ENCODE results near the gene RBM15B. TPM values are rescaled to one million over a fixed set of nuclear protein-coding genes. Genes with fewer than 3 reads are reported as not detected.
"Not testable (repeated sequence)": the region's sequence is repeated elsewhere in the genome, so short reads cannot be mapped to it uniquely, and the experiment has no call there.

Gene RBM15B
- total RNA-seq, 3 donors from 2014 or later: 24.6 to 32.5 (median 28.7) TPM

- H3K27me3 ChIP-seq: no peaks in the 10 kb centered on the region
Observed at GRCh38 chr3:51358981-51359380, 32.1 kb upstream of the RBM15B start.

DNA sequence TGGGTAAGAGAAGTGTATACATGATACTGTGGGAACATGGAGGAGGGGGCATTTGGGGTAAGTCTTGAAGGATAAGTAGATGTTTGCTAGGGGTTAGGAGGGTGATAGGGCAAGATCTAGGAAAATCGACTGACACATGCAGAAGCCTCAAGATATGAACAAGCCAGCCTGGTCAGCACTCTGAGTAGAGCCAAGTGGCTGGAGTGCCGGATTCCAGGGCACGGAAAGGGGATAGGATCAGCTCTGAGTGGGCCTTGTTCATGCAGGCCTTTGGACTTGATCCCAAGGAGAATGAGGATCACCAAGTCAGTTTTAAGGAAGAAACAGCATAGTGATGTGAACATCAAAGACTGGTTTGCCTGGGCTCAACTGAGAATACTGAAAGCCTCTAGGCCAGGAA lies 30.3 kb upstream of the RBM15B start:
- H3K27me3 ChIP-seq: no peaks in the 10 kb centered on the region
- no peak for DNase-seq (ENCODE audit: low spot score in 2 of 2)
- TF ChIP-seq POLR2A (IDR thresholded peaks at IDR 0.05) (no peak), CTCF (IDR thresholded peaks at IDR 0.05) (no peak), POLR2AphosphoS5 (IDR thresholded peaks at IDR 0.05) (no peak)
- intact Hi-C loops (cut with DNase I; ENCODE audit: low total_unique reads): no loop called here
- no peak overlapping the region for H3K27ac ChIP-seq
- no peaks in the 10 kb centered on the region for H3K36me3 ChIP-seq
- no peaks in the 10 kb centered on the region for H3K9me3 ChIP-seq
- H3K4me3 ChIP-seq: no peak overlapping the region
- H3K4me1 ChIP-seq: no peaks in the 10 kb centered on the region

More at GRCh38 chr3:51358981-51359380, 32.1 kb upstream of the RBM15B start:
- no peak for DNase-seq (ENCODE audit: low spot score in 2 of 2)
- H3K27ac ChIP-seq: no peak overlapping the region
- no peaks in the 10 kb centered on the region for H3K36me3 ChIP-seq
- intact Hi-C loops (cut with DNase I; ENCODE audit: low total_unique reads): no loop called here
- H3K9me3 ChIP-seq: no peaks in the 10 kb centered on the region
- TF ChIP-seq POLR2AphosphoS5 (IDR thresholded peaks at IDR 0.05): no peak
- no peak for TF ChIP-seq POLR2A (IDR thresholded peaks at IDR 0.05)
- no peak for TF ChIP-seq CTCF (IDR thresholded peaks at IDR 0.05)
- H3K4me1 ChIP-seq: no peaks in the 10 kb centered on the region
- no peak overlapping the region for H3K4me3 ChIP-seq

DNA sequence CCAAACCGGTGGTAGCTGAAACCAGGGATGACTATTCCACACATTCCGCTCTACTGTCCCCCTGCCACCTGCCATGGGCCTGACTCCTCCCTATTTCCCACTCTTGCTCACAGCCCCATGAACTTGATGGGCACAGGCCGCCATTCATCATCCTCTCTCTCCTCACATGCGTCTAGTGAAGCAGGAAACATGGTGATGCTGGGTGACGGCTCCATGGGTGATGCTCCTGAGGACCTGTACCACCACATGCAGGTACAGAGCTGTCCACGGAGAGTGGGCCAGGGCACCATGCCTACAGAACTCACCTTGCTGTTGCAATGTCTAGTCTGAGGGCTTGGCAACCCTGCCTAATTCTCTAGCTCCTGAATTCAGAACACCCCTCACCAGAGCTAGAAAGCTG lies 29.3 kb upstream of the RBM15B start:
- Histone ChIP-seq H3K27me3 (no peaks in the 10 kb centered on the region), H3K27ac (no peak overlapping the region), H3K4me1 (no peaks in the 10 kb centered on the region), H3K9me3 (no peaks in the 10 kb centered on the region), H3K36me3 (no peaks in the 10 kb centered on the region), H3K4me3 (no peak overlapping the region)
- DNase-seq (ENCODE audit: low spot score in 2 of 2): no peak
- intact Hi-C loops (cut with DNase I; ENCODE audit: low total_unique reads): no loop called here
- TF ChIP-seq POLR2A (IDR thresholded peaks at IDR 0.05) (no peak), POLR2AphosphoS5 (IDR thresholded peaks at IDR 0.05) (no peak), CTCF (IDR thresholded peaks at IDR 0.05) (no peak)

GRCh38 chr3:51362476-51362875 lies 28.6 kb upstream of the RBM15B start:
- no peak for DNase-seq (ENCODE audit: low spot score in 2 of 2)
- H3K4me1 ChIP-seq: no peaks in the 10 kb centered on the region
- H3K36me3 ChIP-seq: no peaks in the 10 kb centered on the region
- H3K9me3 ChIP-seq: no peaks in the 10 kb centered on the region
- intact Hi-C loops (cut with DNase I; ENCODE audit: low total_unique reads): no loop called here
- no peaks in the 10 kb centered on the region for H3K27me3 ChIP-seq
- TF ChIP-seq POLR2AphosphoS5 (IDR thresholded peaks at IDR 0.05): no peak
- no peak for TF ChIP-seq POLR2A (IDR thresholded peaks at IDR 0.05)
- TF ChIP-seq CTCF (IDR thresholded peaks at IDR 0.05): no peak
- H3K27ac ChIP-seq: no peak overlapping the region
- no peak overlapping the region for H3K4me3 ChIP-seq

- intact Hi-C loops (cut with DNase I; ENCODE audit: low total_unique reads): not testable (repeated sequence)
Observed at GRCh38 chr3:51368276-51368675, 22.8 kb upstream of the RBM15B start.

DNA sequence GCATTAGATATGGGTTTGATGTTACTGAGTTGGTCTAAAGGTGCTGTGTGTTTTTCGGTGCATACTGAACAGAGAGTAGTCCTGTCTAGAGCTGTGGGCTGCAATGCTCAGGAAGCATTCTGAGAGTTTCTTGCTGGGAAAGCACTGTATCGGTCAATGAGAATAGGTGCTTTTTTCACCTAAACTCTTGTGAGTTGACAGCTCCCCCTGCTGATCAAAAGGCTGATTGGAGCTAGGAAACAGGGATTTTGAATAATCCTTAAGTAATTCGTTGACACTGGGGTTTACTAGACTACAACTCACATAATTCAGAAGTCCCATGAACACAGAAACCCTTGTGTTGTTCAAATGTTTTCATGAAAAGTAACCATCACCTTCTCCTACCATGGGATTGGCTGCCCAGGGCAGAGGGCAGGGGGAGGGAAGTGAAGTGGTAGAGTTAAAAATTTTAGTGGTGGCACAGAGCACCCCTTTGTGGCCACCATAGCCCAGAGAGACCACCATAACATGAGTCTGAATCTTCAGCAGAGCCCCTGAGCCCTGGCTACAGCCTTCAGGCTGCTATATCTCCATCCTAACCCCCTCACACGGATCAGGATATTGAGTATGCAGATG lies 19.0 kb upstream of the RBM15B start:
- intact Hi-C loops (cut with DNase I; ENCODE audit: low total_unique reads): no loop called here

More at GRCh38 chr3:51368276-51368675, 22.8 kb upstream of the RBM15B start:
- H3K36me3 ChIP-seq; DNase-seq (ENCODE audit: low spot score in 2 of 2); H3K4me1 ChIP-seq; H3K9me3 ChIP-seq; H3K27ac ChIP-seq; H3K27me3 ChIP-seq; H3K4me3 ChIP-seq: not testable (repeated sequence)

More for the DNA sequence above, 19.0 kb upstream of the RBM15B start:
- no peak overlapping the region for H3K27ac ChIP-seq
- H3K36me3 ChIP-seq: no peaks in the 10 kb centered on the region
- TF ChIP-seq CTCF (IDR thresholded peaks at IDR 0.05) (peak; percentile 38 to 64 (median 56)), POLR2AphosphoS5 (IDR thresholded peaks at IDR 0.05) (no peak)
- H3K4me3 ChIP-seq: no peak overlapping the region
- H3K27me3 ChIP-seq: no peaks in the 10 kb centered on the region
- H3K9me3 ChIP-seq: peaks cover 0 to 4% of the 10 kb centered on the region in 2 donors
- H3K4me1 ChIP-seq: no peaks in the 10 kb centered on the region
- no peak for DNase-seq (ENCODE audit: low spot score in 2 of 2)
